Sigmoid colon (tissue), 7 donors: ENCODE data around the gene CALHM5. TPM values are rescaled to one million over a fixed set of nuclear protein-coding genes. Genes with fewer than 3 reads are reported as not detected.

Experiments
- DNase-seq: peaks from one replicate; pipeline ENCODE4 v3.0.0-alpha.2; 2019
- H3K27ac ChIP-seq, 4 donors: fragments of 200-600 bp; sonication (generic); one replicate each; pipeline ENCODE4 v1.5.1; 2016 to 2019; ENCODE audit warnings: mild to moderate bottlenecking in 1 of 4
- H3K27me3 ChIP-seq, 3 donors: fragments of 200-600 bp; sonication (generic); one replicate each; pipeline ENCODE4 v1.5.1; 2019; ENCODE audit warnings: mild to moderate bottlenecking in 1 of 3
- H3K36me3 ChIP-seq, 4 donors: fragments of 200-600 bp; sonication (generic); one replicate each; pipeline ENCODE4 v1.5.1; 2016 to 2019
- H3K4me1 ChIP-seq, 4 donors: fragments of 200-600 bp; sonication (generic); one replicate each; pipeline ENCODE4 v1.5.1; 2017 to 2019
- H3K4me3 ChIP-seq, 4 donors: fragments of 200-600 bp; sonication (generic); one replicate each; pipeline ENCODE4 v1.5.1; 2017 to 2019; ENCODE audit warnings: mild to moderate bottlenecking in 2 of 4, moderate library complexity in 1 of 4
- H3K9me3 ChIP-seq, 4 donors: fragments of 200-600 bp in 3 of 4; sonication (generic) in 3 of 4; one replicate each; pipeline versions ENCODE4 v1.5.1 to v1.6.1; 2013 to 2019
- CTCF ChIP-seq, 4 experiments: fragments of 450-650 bp in 3 of 4; fragments of 200-600 bp in 1 of 4; IDR thresholded peaks; one replicate each; pipeline ENCODE4 v1.5.1; 2016 to 2019; ENCODE audit warnings: antibody characterized with exemption in 4 of 4, mild to moderate bottlenecking in 3 of 4, moderate library complexity in 2 of 4
- EP300 ChIP-seq, 4 donors: sonication (generic); formaldehyde crosslinking; IDR thresholded peaks; one replicate each; pipeline ENCODE4 v1.6.1; 2017; ENCODE audit warnings: antibody characterized with exemption in 4 of 4
- POLR2A ChIP-seq, 2 donors: fragments of 450-650 bp; IDR thresholded peaks; one replicate each; pipeline ENCODE4 v1.6.1; 2016; ENCODE audit warnings: antibody characterized with exemption in 2 of 2, mild to moderate bottlenecking in 2 of 2, moderate library complexity in 2 of 2
- POLR2AphosphoS5 ChIP-seq, 4 donors: sonication (generic); formaldehyde crosslinking; IDR thresholded peaks; one replicate each; pipeline ENCODE4 v1.6.1; 2017; ENCODE audit warnings: antibody characterized with exemption in 4 of 4
- WGBS, 2 donors: extraction: QIAGEN DNeasy Blood & Tissue Kit; methylation state at CpG; one replicate each; pipeline ENCODE4 v1.1.7; 2013; 5-methylcytosine and 5-hydroxymethylcytosine counted together
- intact Hi-C: fragments of 100-400 bp; cut with DNase I; formaldehyde crosslinking; loops from one replicate; pipeline ENCODE4 v1.15.1; 2023
- polyA plus RNA-seq, 3 donors: library from polyadenylated mRNA; stranded (reverse); fragments of 200-250 nt; gene quantifications; one replicate each; pipeline ENCODE4 v1.2.3, GENCODE V29; 2013
- total RNA-seq, 4 donors: library from RNA; depleted of rRNA; stranded (reverse); fragments of >200 nt; gene quantifications; one replicate each; pipeline ENCODE4 v1.1.0, GENCODE V29; 2016
- donor health status: healthy with polysubstance abuse.
- donor health status: Bipolar disorder and iron deficiency.
- donor health status: healthy.

The CALHM5 gene
- total and polyA plus RNA-seq, 7 donors, result 0.23 to 2.5 (median 1.5) TPM

GRCh38 chr6:116547358-116547757 is 35.9 kb downstream of the CALHM5 start:
- no peaks in the 10 kb centered on the region for H3K9me3 ChIP-seq
- WGBS, 2 donors, result 91% methylated on average over 6 of the region's 6 CpGs
- no peak overlapping the region for H3K4me3 ChIP-seq
- no peak overlapping the region for H3K27ac ChIP-seq
- H3K4me1 ChIP-seq, result no peaks in the 10 kb centered on the region
- DNase-seq, result no peak
- TF ChIP-seq POLR2AphosphoS5 (IDR thresholded peaks at IDR 0.05) (no peak), POLR2A (IDR thresholded peaks at IDR 0.05) (no peak), EP300 (IDR thresholded peaks at IDR 0.05) (no peak), CTCF (IDR thresholded peaks at IDR 0.05) (no peak)
- no peaks in the 10 kb centered on the region for H3K27me3 ChIP-seq
- intact Hi-C loops, result no loop called here
- no peaks in the 10 kb centered on the region for H3K36me3 ChIP-seq

- TF ChIP-seq POLR2A (IDR thresholded peaks at IDR 0.05) (no peak), POLR2AphosphoS5 (IDR thresholded peaks at IDR 0.05) (no peak), CTCF (IDR thresholded peaks at IDR 0.05) (no peak), EP300 (IDR thresholded peaks at IDR 0.05) (no peak)
- H3K4me3 ChIP-seq, result no peak overlapping the region
- H3K36me3 ChIP-seq, result no peaks in the 10 kb centered on the region
- H3K9me3 ChIP-seq, result no peaks in the 10 kb centered on the region
- H3K27me3 ChIP-seq, result no peaks in the 10 kb centered on the region
- intact Hi-C loops, result no loop called here
- WGBS, 2 donors, result 31 to 45% methylated on average over 4 of the region's 4 CpGs
- no peak overlapping the region for H3K27ac ChIP-seq
- no peaks in the 10 kb centered on the region for H3K4me1 ChIP-seq
- no peak for DNase-seq
Observed at GRCh38 chr6:116550796-116551195, 39.4 kb downstream of the CALHM5 start.

- Histone ChIP-seq H3K4me1 (peaks cover 0 to 8% (median 2%) of the 10 kb centered on the region in 4 donors), H3K27me3 (no peaks in the 10 kb centered on the region), H3K9me3 (no peaks in the 10 kb centered on the region), H3K27ac (no peak within 1 kb of the TSS), H3K4me3 (no peak within 1 kb of the TSS), H3K36me3 (no peaks in the 10 kb centered on the region)
- no peak for TF ChIP-seq CTCF (IDR thresholded peaks at IDR 0.05)
- DNase-seq, result no peak
- intact Hi-C loops, result no loop called here
Observed at GRCh38 chr6:116553451-116553850, 42.0 kb downstream of the CALHM5 start, which contains the start of gene CALHM4. TSS of gene CALHM4 (plus strand) at chr6:116553751. CDS start at chr6:116553794, 43 bp downstream.

- TF ChIP-seq POLR2A (IDR thresholded peaks at IDR 0.05), result no peak
- no peak for TF ChIP-seq EP300 (IDR thresholded peaks at IDR 0.05)
- no peak for TF ChIP-seq POLR2AphosphoS5 (IDR thresholded peaks at IDR 0.05)
- no peak for TF ChIP-seq CTCF (IDR thresholded peaks at IDR 0.05)
- H3K4me1 ChIP-seq, result peaks cover 0 to 11% (median 4%) of the 10 kb centered on the region in 4 donors
- DNase-seq, result no peak
- no peaks in the 10 kb centered on the region for H3K36me3 ChIP-seq
- H3K4me3 ChIP-seq, result no peak overlapping the region
- H3K27me3 ChIP-seq, result no peaks in the 10 kb centered on the region
- intact Hi-C loops, result no loop called here
- WGBS, 2 donors, result 88 to 89% methylated on average over 1 of the region's 1 CpG
- no peak overlapping the region for H3K27ac ChIP-seq
- H3K9me3 ChIP-seq, result no peaks in the 10 kb centered on the region
Observed at GRCh38 chr6:116556065-116556464, 44.6 kb downstream of the CALHM5 start.

GRCh38 chr6:116556814-116557415 is 45.5 kb downstream of the CALHM5 start:
- no peak overlapping the region for H3K27ac ChIP-seq
- intact Hi-C loops, result no loop called here
- no peak overlapping the region for H3K4me3 ChIP-seq
- H3K9me3 ChIP-seq, result no peaks in the 10 kb centered on the region
- H3K4me1 ChIP-seq, result peaks cover 0 to 13% (median 5%) of the 10 kb centered on the region in 4 donors
- DNase-seq, result no peak
- WGBS, 2 donors, result 91 to 93% methylated on average over 5 of the region's 5 CpGs
- no peaks in the 10 kb centered on the region for H3K27me3 ChIP-seq
- TF ChIP-seq CTCF (IDR thresholded peaks at IDR 0.05) (no peak), POLR2AphosphoS5 (IDR thresholded peaks at IDR 0.05) (no peak), EP300 (IDR thresholded peaks at IDR 0.05) (no peak), POLR2A (IDR thresholded peaks at IDR 0.05) (no peak)
- no peaks in the 10 kb centered on the region for H3K36me3 ChIP-seq
